Nephron progenitor cell (in vitro differentiated cells): ENCODE measurements around the gene EFNA4.

Experiments
- DNase-seq: peaks from one replicate; pipeline ENCODE4 v3.0.0; 2021
- H3K27ac Mint-ChIP-seq: 2 replicates; pipeline ENCODE4 v1.8.0; 2021; ENCODE audit warnings: mild to moderate bottlenecking, moderate library complexity, mixed read lengths
- H3K27me3 Mint-ChIP-seq: 2 replicates; pipeline ENCODE4 v1.8.0; 2021; ENCODE audit warnings: mild to moderate bottlenecking, low read depth, mixed read lengths; ENCODE audit not compliant: poor library complexity
- H3K36me3 Mint-ChIP-seq: 2 replicates; pipeline ENCODE4 v1.8.0; 2021; ENCODE audit warnings: low read depth, mixed read lengths
- H3K4me1 Mint-ChIP-seq: 2 replicates; pipeline ENCODE4 v1.8.0; 2021; ENCODE audit warnings: mixed read lengths
- H3K4me3 Mint-ChIP-seq: 2 replicates; pipeline ENCODE4 v1.8.0; 2021; ENCODE audit warnings: mild to moderate bottlenecking, moderate library complexity, mixed read lengths
- H3K9me3 Mint-ChIP-seq: 2 replicates; pipeline ENCODE4 v1.8.0; 2021; ENCODE audit warnings: mild to moderate bottlenecking, moderate library complexity, mixed read lengths
- CTCF ChIP-seq: fragments of 200-600 bp; sonication (generic); IDR thresholded peaks from 2 replicates; pipeline ENCODE4 v1.5.0; 2021; ENCODE audit warnings: antibody characterized with exemption

EFNA4 gene

GRCh38 chr1:155044812-155045657 lies 18.5 kb upstream of the EFNA4 start:
- no peak overlapping the region for H3K27ac Mint-ChIP-seq
- TF ChIP-seq CTCF: peak; percentile 53
- H3K9me3 Mint-ChIP-seq: no peaks in the 10 kb centered on the region
- H3K4me1 Mint-ChIP-seq: peaks cover 56% of the 10 kb centered on the region
- H3K4me3 Mint-ChIP-seq: no peak overlapping the region
- DNase-seq: peak; percentile 62
- no peaks in the 10 kb centered on the region for H3K36me3 Mint-ChIP-seq
- peaks cover 8% of the 10 kb centered on the region for H3K27me3 Mint-ChIP-seq

DNA sequence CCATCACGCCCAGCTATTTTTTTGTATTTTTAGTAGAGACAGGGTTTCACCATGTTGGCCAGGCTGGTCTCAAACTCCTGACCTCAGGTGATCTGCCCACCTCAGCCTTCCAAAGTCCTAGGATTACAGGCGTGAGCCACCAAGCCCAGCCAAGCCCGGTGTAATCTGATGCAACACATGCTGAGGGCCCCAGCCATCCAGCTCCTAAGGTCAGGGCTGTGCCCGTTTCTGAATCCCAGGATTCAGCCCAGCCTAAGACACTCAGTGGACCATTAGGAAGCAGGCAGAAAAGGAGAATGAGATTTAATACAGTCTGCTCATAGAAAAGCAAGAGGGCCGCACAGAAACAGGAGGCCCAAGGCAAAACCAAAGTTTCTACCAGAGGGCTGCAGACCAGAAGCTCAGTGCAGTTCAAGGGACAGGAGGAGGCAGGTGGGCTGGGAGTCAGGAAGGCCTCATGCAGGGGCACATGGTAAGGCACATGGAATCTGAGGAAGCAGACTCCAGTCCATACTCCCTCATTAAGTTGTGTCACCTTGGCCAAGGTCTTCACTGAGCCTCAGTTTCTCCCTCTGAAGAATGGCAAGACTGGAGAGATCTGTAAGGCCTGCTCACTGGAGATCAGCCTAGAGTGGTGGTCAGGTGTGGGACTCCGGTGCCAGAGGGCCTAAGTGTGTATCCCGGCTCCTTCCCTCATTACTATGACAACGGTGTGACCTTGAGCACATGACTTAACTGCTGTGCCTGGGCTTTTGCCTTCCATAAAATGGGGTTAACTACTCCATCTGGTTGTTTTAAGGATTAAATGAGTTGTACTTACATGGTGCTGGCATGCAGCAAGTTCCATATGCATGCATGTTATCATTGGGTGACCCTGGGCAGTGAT lies 14.8 kb upstream of the EFNA4 start:
- Mint-ChIP-seq H3K4me3 (peak overlapping the region; percentile 16), H3K36me3 (no peaks in the 10 kb centered on the region), H3K9me3 (no peaks in the 10 kb centered on the region), H3K27ac (peak overlapping the region; percentile 29), H3K27me3 (peaks cover 11% of the 10 kb centered on the region), H3K4me1 (peaks cover 72% of the 10 kb centered on the region)
- no peak for DNase-seq
- no peak for TF ChIP-seq CTCF

DNA sequence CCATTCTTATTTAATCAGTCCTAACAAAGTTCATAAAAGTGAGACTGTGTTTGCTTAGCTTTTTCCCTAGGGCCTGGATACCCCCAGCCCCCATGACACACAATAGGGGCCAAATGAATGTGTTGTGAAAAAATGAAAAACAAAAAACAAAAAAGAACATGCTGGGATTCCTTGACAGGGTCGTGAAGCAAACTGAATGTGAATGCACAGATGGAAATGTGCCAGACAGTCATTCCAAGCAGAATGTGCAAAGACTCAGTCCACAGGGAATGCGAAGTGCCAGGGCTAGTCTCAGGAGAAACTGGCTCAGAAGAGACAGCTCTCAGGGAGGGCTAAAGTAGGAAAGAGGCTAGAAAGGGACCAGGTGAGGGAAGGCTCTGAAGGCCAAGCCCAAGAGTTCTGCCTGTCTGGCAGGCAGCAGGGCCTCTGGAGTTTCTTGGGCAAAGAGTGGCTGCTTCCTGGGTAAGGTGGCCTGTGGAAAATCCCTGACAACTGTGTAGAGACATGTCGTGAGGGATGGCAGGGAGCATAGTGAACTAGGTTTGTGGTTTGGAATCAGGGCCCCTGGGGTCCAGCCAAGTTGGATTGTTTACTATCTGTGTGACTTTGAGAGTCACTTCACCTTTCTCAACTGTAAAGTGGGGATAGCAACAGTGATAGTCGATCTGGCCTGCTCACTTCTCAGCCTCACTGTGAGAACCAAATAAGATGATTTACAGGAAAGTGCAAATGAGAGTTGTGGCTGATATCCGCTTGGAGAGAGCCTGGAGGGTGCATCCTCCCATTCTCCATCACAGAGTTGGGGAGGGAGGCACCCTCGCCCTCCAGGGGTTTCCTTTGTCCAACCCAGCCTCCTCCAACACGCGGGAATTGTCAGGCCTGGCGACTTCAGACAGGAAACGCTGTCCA lies 13.6 kb upstream of the EFNA4 start:
- peak overlapping the region; percentile 82 for H3K4me3 Mint-ChIP-seq
- DNase-seq: no peak
- H3K4me1 Mint-ChIP-seq: peaks cover 60% of the 10 kb centered on the region
- peaks cover 11% of the 10 kb centered on the region for H3K27me3 Mint-ChIP-seq
- TF ChIP-seq CTCF: no peak
- H3K9me3 Mint-ChIP-seq: no peaks in the 10 kb centered on the region
- H3K36me3 Mint-ChIP-seq: no peaks in the 10 kb centered on the region
- peak overlapping the region; percentile 29 for H3K27ac Mint-ChIP-seq

- H3K4me1 Mint-ChIP-seq: peaks cover 51% of the 10 kb centered on the region
- H3K27me3 Mint-ChIP-seq: peaks cover 11% of the 10 kb centered on the region
These were observed 12.8 kb upstream of the EFNA4 start, which contains the start of gene ADAM15 for GRCh38 chr1:155050560-155051341. Gene ADAM15 (plus strand): TSS chr1:155051316. CDS start chr1:155051387, 71 bp downstream.

More at GRCh38 chr1:155050560-155051341, 12.8 kb upstream of the EFNA4 start, which contains the start of gene ADAM15:
- peak; percentile 91 for TF ChIP-seq CTCF
- H3K27ac Mint-ChIP-seq: no peak within 1 kb of the TSS
- H3K4me3 Mint-ChIP-seq: peak within 1 kb of the TSS; percentile 84
- no peaks in the 10 kb centered on the region for H3K9me3 Mint-ChIP-seq
- no peaks in the 10 kb centered on the region for H3K36me3 Mint-ChIP-seq
- peak; percentile 92 for DNase-seq
